ENCODE results near the gene ABCC1.

ABCC1 gene

GRCh38 chr16:15975172-15975571, 25.8 kb downstream of the ABCC1 start:
- no peak overlapping the region for H2AFZ ChIP-seq (ENCODE audit: low read depth, low read length)
- peaks cover 54% of the 10 kb centered on the region for H4K20me1 ChIP-seq (ENCODE audit: insufficient read depth, low read length)
- peaks cover 100% of the 10 kb centered on the region for H3K79me2 ChIP-seq (ENCODE audit: low read length)
- no peak overlapping the region for H3K9ac ChIP-seq (ENCODE audit: low read length)
- H3K4me1 ChIP-seq (ENCODE audit: low read length) = no peaks in the 10 kb centered on the region
- no peak overlapping the region for H3K4me3 ChIP-seq (ENCODE audit: low read length)
- peaks cover 24% of the 10 kb centered on the region; the same call in 1 of the 2 replicates for H3K9me3 ChIP-seq (ENCODE audit: insufficient read depth, low read length)
- no peak for TF ChIP-seq CTCF (IDR thresholded peaks at IDR 0.05; ENCODE audit: low read depth, low read length)
- TF ChIP-seq EZH2phosphoT487 (IDR thresholded peaks at IDR 0.05; ENCODE audit: low read depth) = no peak
- H3K27me3 ChIP-seq (ENCODE audit: low read depth, low read length) = no peaks in the 10 kb centered on the region
- peaks cover 77% of the 10 kb centered on the region for H3K36me3 ChIP-seq (replicated peaks; ENCODE audit: low read depth, low read length)
- H3K27ac ChIP-seq (ENCODE audit: low read length) = no peak overlapping the region
- H3K4me2 ChIP-seq (ENCODE audit: low read length) = no peak overlapping the region

GRCh38 chr16:15976225-15976812, 26.9 kb downstream of the ABCC1 start:
- no peak for TF ChIP-seq EZH2phosphoT487 (IDR thresholded peaks at IDR 0.05; ENCODE audit: low read depth)
- TF ChIP-seq CTCF (IDR thresholded peaks at IDR 0.05; ENCODE audit: low read depth, low read length) = no peak
- H3K4me1 ChIP-seq (ENCODE audit: low read length) = no peaks in the 10 kb centered on the region

GRCh38 chr16:15976929-15977637, 27.7 kb downstream of the ABCC1 start:
- H4K20me1 ChIP-seq (ENCODE audit: insufficient read depth, low read length) = peaks cover 50% of the 10 kb centered on the region
- peaks cover 100% of the 10 kb centered on the region for H3K79me2 ChIP-seq (ENCODE audit: low read length)
- no peaks in the 10 kb centered on the region for H3K27me3 ChIP-seq (ENCODE audit: low read depth, low read length)
- peaks cover 76% of the 10 kb centered on the region for H3K36me3 ChIP-seq (replicated peaks; ENCODE audit: low read depth, low read length)
- no peak overlapping the region for H2AFZ ChIP-seq (ENCODE audit: low read depth, low read length)
- H3K4me2 ChIP-seq (ENCODE audit: low read length) = no peak overlapping the region
- peaks cover 33% of the 10 kb centered on the region; the same call in 1 of the 2 replicates for H3K9me3 ChIP-seq (ENCODE audit: insufficient read depth, low read length)
- H3K4me3 ChIP-seq (ENCODE audit: low read length) = no peak overlapping the region
- no peak overlapping the region for H3K9ac ChIP-seq (ENCODE audit: low read length)
- TF ChIP-seq CTCF (IDR thresholded peaks at IDR 0.05; ENCODE audit: low read depth, low read length) (no peak), EZH2phosphoT487 (IDR thresholded peaks at IDR 0.05; ENCODE audit: low read depth) (no peak)
- H3K27ac ChIP-seq (ENCODE audit: low read length) = no peak overlapping the region
- no peaks in the 10 kb centered on the region for H3K4me1 ChIP-seq (ENCODE audit: low read length)

More at GRCh38 chr16:15976225-15976812, 26.9 kb downstream of the ABCC1 start:
- no peak overlapping the region for H2AFZ ChIP-seq (ENCODE audit: low read depth, low read length)
- H3K27ac ChIP-seq (ENCODE audit: low read length) = no peak overlapping the region
- H3K36me3 ChIP-seq (replicated peaks; ENCODE audit: low read depth, low read length) = peaks cover 77% of the 10 kb centered on the region
- no peak overlapping the region for H3K9ac ChIP-seq (ENCODE audit: low read length)
- peaks cover 100% of the 10 kb centered on the region for H3K79me2 ChIP-seq (ENCODE audit: low read length)
- peaks cover 51% of the 10 kb centered on the region for H4K20me1 ChIP-seq (ENCODE audit: insufficient read depth, low read length)
- no peak overlapping the region for H3K4me3 ChIP-seq (ENCODE audit: low read length)
- peaks cover 30% of the 10 kb centered on the region; the same call in 1 of the 2 replicates for H3K9me3 ChIP-seq (ENCODE audit: insufficient read depth, low read length)
- H3K4me2 ChIP-seq (ENCODE audit: low read length) = no peak overlapping the region
- H3K27me3 ChIP-seq (ENCODE audit: low read depth, low read length) = no peaks in the 10 kb centered on the region

GRCh38 chr16:15979801-15980200, 30.4 kb downstream of the ABCC1 start:
- Histone ChIP-seq H3K27ac (ENCODE audit: low read length) (no peak overlapping the region), H3K79me2 (ENCODE audit: low read length) (peaks cover 100% of the 10 kb centered on the region), H4K20me1 (ENCODE audit: insufficient read depth, low read length) (peaks cover 41% of the 10 kb centered on the region), H3K9me3 (ENCODE audit: insufficient read depth, low read length) (peaks cover 33% of the 10 kb centered on the region; the same call in 1 of the 2 replicates), H3K27me3 (ENCODE audit: low read depth, low read length) (no peaks in the 10 kb centered on the region), H3K4me1 (ENCODE audit: low read length) (no peaks in the 10 kb centered on the region), H3K4me2 (ENCODE audit: low read length) (no peak overlapping the region), H2AFZ (ENCODE audit: low read depth, low read length) (no peak overlapping the region), H3K36me3 (replicated peaks; ENCODE audit: low read depth, low read length) (peaks cover 74% of the 10 kb centered on the region), H3K9ac (ENCODE audit: low read length) (no peak overlapping the region), H3K4me3 (ENCODE audit: low read length) (no peak overlapping the region)
- TF ChIP-seq CTCF (IDR thresholded peaks at IDR 0.05; ENCODE audit: low read depth, low read length) (no peak), EZH2phosphoT487 (IDR thresholded peaks at IDR 0.05; ENCODE audit: low read depth) (no peak)
